Measurements from ENCODE around the gene DGCR2. TPM values are rescaled to one million over a fixed set of nuclear protein-coding genes. Genes with fewer than 3 reads are reported as not detected.

Gene DGCR2
- total and polyA plus RNA-seq, 4 experiments from 2014 or later = 33.1 to 66.7 (median 56.6) TPM

DNA sequence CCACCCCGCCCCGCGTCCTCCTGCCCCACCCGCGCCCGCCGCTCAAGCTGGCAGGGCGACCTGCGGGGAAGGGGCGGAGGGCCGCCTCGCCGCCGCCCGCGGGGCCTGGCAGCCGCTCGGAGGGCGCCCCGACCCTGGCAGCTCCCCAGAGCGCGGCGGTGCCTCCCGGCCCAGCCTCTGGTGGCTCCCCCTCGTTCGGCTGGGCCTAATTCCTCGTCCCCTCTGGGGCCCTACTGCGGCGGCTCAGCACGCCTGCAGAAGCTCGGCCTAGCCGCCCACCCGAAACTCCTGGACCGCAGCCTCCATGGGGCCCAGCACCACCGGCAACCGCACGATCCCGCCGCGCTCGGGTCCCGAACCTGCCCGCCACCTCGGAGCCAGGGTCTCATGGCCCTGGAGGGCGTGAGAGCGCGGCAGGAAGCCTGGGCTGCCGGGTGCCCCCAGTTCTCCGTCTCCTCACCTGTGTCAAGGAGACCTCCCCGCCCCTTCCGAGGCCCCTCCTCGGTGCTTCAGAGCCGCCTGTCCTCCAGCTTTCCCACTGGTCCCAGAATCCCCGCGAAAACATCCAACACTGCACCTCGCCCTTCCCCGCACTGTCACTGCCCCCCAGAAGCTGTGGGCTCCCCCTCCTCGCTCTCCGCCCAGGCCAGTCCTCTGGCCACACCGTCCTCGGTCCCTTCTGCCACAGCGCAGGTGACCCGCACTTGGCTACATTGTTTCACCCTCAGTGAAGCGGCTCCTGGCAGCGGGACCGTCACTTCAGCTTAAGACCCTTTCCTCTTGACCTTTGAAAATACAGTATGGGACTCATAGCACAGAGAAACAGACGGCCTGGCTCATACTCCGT is 28.5 kb upstream of the DGCR2 start:
- H3K27ac Mint-ChIP-seq = peak overlapping the region in 1 of 7 donors; percentile 73
- Histone ChIP-seq H3K4me3 (ENCODE audit: low read length in 2 of 2) (no peak overlapping the region), H3K27me3 (ENCODE audit: insufficient read depth, low read length) (peaks cover 23% of the 10 kb centered on the region), H3K9me3 (ENCODE audit: control insufficient read depth in 1 of 2, low read length in 2 of 2) (no peaks in the 10 kb centered on the region), H3K36me3 (ENCODE audit: insufficient read depth, low read length) (no peaks in the 10 kb centered on the region), H3K4me1 (ENCODE audit: insufficient read depth, low read length) (no peaks in the 10 kb centered on the region), H3K27ac (ENCODE audit: low read depth, low read length) (no peak overlapping the region)
- no peak for DNase-seq
- intact Hi-C loops (cut with micrococcal nuclease) = no loop called here
- H3K9me3 Mint-ChIP-seq = peaks cover 0 to 11% (median under 1%) of the 10 kb centered on the region in 8 donors
- H3K36me3 Mint-ChIP-seq = no peaks in the 10 kb centered on the region
- H3K4me1 Mint-ChIP-seq = peaks cover 5 to 18% (median 11%) of the 10 kb centered on the region in 4 donors
- peak overlapping the region; percentile 5 to 83 (median 62) for H3K4me3 Mint-ChIP-seq
- POLR2A ChIA-PET (ENCODE audit: partially characterized antibody) = no interaction called here
- H3K27me3 Mint-ChIP-seq = peaks cover 27 to 33% of the 10 kb centered on the region in 2 donors
- CTCF ChIA-PET (ENCODE audit: partially characterized antibody) = no interaction called here

DNA sequence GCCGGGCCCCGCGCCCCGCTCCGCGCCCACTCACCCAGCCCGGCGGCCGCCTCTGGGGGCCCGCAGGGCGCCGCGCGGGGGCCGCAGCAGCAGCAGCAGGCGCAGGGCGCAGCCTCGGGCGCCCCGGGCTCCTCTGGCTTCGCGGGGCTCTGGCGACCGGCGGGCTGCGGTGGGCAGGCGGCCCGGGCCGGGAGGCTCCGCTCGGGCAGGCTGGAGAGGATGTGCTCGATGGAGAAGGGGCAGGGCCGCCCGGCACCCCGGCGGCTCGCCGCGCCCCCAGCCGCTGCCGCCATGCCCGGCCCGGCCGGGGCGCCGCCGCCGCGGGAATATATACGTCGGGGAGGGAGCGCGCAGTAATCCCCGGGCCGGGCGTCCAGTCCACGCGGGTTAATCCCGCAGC is 27.8 kb upstream of the DGCR2 start, which contains the start of gene GSC2:
Gene GSC2, minus strand, starts transcription at position 302 of the 400 bp plus-strand sequence. Its CDS starts 9 bp downstream, at position 293.
- Histone ChIP-seq H3K27ac (ENCODE audit: low read depth, low read length) (no peak within 1 kb of the TSS), H3K27me3 (ENCODE audit: insufficient read depth, low read length) (peaks cover 23% of the 10 kb centered on the region), H3K4me1 (ENCODE audit: insufficient read depth, low read length) (no peaks in the 10 kb centered on the region), H3K36me3 (ENCODE audit: insufficient read depth, low read length) (no peaks in the 10 kb centered on the region), H3K4me3 (ENCODE audit: low read length in 2 of 2) (peak within 1 kb of the TSS in 1 of 2 donors; percentile 14), H3K9me3 (ENCODE audit: control insufficient read depth in 1 of 2, low read length in 2 of 2) (no peaks in the 10 kb centered on the region)
- Mint-ChIP-seq H3K9me3 (peaks cover 0 to 11% (median under 1%) of the 10 kb centered on the region in 8 donors), H3K4me3 (peak within 1 kb of the TSS; percentile 59 to 83 (median 74)), H3K36me3 (no peaks in the 10 kb centered on the region), H3K4me1 (peaks cover 5 to 18% (median 11%) of the 10 kb centered on the region in 4 donors), H3K27me3 (peaks cover 27 to 33% of the 10 kb centered on the region in 2 donors), H3K27ac (peak within 1 kb of the TSS in 1 of 7 donors; percentile 73)
- ChIA-PET POLR2A (ENCODE audit: partially characterized antibody) (no interaction called here), CTCF (ENCODE audit: partially characterized antibody) (no interaction called here)
- no peak for DNase-seq
- intact Hi-C loops (cut with micrococcal nuclease) = no loop called here

DNA sequence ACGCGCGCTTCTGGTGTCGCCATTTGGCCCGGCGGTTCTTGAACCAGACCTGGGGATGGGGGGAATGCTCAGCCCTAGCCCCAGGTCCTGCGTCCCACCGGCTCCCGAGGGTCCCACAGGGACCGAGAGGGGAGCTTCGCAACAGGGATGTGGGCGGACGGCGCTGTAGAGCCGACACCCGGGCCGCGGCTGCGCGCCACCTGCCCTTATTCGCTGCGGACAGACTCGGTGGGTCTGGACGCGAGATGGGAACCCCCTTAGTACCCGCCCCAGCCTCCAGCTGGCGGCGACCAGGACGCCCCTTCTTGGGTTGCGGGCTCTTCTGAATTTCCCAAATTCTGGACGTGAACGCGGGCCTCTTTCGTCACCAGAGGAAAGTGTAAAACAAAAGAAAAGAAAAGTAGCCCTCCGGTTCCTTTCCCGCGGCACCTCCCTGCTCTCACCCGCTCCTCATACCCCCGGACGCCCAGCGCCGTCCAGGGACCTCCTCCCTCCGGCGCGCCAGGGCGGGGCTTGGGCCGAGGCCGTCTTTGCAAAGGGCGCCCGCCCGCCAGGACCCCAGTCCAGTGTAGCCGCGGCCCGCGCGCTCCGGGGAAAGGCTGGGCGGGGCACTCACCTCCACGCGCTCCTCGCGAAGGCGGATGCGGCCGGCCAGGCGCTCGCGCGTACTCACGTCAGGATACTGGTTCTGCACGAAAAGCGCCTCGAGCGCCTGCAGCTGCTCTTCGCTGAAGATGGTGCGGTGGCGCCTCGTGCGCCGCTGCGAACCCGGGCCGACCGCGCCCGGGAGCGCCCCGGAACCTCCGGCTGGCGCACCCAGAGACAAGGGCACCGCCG is 27.1 kb upstream of the DGCR2 start:
- H3K4me3 Mint-ChIP-seq = peak overlapping the region; percentile 10 to 78 (median 60)
- Histone ChIP-seq H3K27me3 (ENCODE audit: insufficient read depth, low read length) (peaks cover 23% of the 10 kb centered on the region), H3K27ac (ENCODE audit: low read depth, low read length) (no peak overlapping the region), H3K4me1 (ENCODE audit: insufficient read depth, low read length) (no peaks in the 10 kb centered on the region), H3K4me3 (ENCODE audit: low read length in 2 of 2) (peak overlapping the region in 1 of 2 donors; percentile 14), H3K9me3 (ENCODE audit: control insufficient read depth in 1 of 2, low read length in 2 of 2) (no peaks in the 10 kb centered on the region), H3K36me3 (ENCODE audit: insufficient read depth, low read length) (no peaks in the 10 kb centered on the region)
- ChIA-PET CTCF (ENCODE audit: partially characterized antibody) (no interaction called here), POLR2A (ENCODE audit: partially characterized antibody) (interaction anchor here (2.0 kb wide), 1 partner anchor 481 kb away, joined by 6 read pairs; no protein-coding TSS in a partner anchor)
- peak in 4 of 5 donors; percentile 39 to 56 (median 46) for DNase-seq
- H3K27me3 Mint-ChIP-seq = peaks cover 26 to 31% of the 10 kb centered on the region in 2 donors
- H3K4me1 Mint-ChIP-seq = peaks cover 9 to 25% (median 17%) of the 10 kb centered on the region in 4 donors
- H3K36me3 Mint-ChIP-seq = peaks cover 0 to 5% of the 10 kb centered on the region in 2 donors
- H3K27ac Mint-ChIP-seq = no peak overlapping the region
- intact Hi-C loops (cut with micrococcal nuclease) = no loop called here
- peaks cover 0 to 11% (median under 1%) of the 10 kb centered on the region in 8 donors for H3K9me3 Mint-ChIP-seq

DNA sequence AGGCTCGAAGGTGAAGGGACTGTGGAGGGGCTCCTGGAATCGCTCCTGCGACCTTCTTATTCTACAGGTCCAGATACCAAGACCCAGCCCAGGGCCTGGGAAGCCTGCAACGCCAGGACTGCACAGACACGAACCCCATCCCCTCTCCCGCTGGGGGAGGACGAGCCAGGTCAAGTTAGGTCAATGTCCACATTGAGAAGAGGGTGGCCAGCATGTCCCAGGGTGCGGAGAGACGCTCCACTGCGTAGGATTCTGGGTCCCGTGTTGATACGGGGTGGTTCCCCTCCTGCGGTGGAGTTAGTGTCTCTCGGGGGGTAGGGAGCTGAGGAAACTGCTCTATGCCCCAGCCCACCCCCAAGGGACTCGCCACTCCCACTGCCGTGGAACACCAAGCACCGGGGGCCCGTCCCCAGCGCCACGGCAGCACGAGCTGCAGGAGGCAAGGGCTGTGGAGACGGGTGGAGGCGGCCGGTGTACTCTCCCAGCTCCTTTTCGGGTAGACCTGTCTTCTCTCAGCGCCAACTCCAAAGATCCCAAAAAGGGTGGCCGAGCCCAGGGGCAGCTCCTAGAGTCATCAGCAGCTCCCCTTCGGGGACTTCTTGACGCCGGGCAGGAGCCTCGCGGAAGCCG is 26.3 kb upstream of the DGCR2 start:
- peaks cover 23% of the 10 kb centered on the region for H3K27me3 ChIP-seq (ENCODE audit: insufficient read depth, low read length)
- POLR2A ChIA-PET (ENCODE audit: partially characterized antibody) = interaction anchor here (2.0 kb wide), 1 partner anchor 482 kb away, joined by 6 read pairs; no protein-coding TSS in a partner anchor
- DNase-seq = no peak
- peaks cover 0 to 10% of the 10 kb centered on the region in 2 donors for H3K36me3 Mint-ChIP-seq
- CTCF ChIA-PET (ENCODE audit: partially characterized antibody) = no interaction called here
- H3K4me3 Mint-ChIP-seq = peak overlapping the region in 5 of 8 donors; percentile 10 to 78 (median 57)
- peaks cover 14 to 32% (median 23%) of the 10 kb centered on the region in 4 donors for H3K4me1 Mint-ChIP-seq
- H3K36me3 ChIP-seq (ENCODE audit: insufficient read depth, low read length) = no peaks in the 10 kb centered on the region
- peaks cover 7% of the 10 kb centered on the region for H3K4me1 ChIP-seq (ENCODE audit: insufficient read depth, low read length)
- H3K9me3 ChIP-seq (ENCODE audit: control insufficient read depth in 1 of 2, low read length in 2 of 2) = no peaks in the 10 kb centered on the region
- no peak overlapping the region for H3K4me3 ChIP-seq (ENCODE audit: low read length in 2 of 2)
- H3K9me3 Mint-ChIP-seq = peaks cover 0 to 7% (median under 1%) of the 10 kb centered on the region in 8 donors
- H3K27ac ChIP-seq (ENCODE audit: low read depth, low read length) = no peak overlapping the region
- H3K27me3 Mint-ChIP-seq = peaks cover 22 to 28% of the 10 kb centered on the region in 2 donors
- no peak overlapping the region for H3K27ac Mint-ChIP-seq
- intact Hi-C loops (cut with micrococcal nuclease) = no loop called here

DNA sequence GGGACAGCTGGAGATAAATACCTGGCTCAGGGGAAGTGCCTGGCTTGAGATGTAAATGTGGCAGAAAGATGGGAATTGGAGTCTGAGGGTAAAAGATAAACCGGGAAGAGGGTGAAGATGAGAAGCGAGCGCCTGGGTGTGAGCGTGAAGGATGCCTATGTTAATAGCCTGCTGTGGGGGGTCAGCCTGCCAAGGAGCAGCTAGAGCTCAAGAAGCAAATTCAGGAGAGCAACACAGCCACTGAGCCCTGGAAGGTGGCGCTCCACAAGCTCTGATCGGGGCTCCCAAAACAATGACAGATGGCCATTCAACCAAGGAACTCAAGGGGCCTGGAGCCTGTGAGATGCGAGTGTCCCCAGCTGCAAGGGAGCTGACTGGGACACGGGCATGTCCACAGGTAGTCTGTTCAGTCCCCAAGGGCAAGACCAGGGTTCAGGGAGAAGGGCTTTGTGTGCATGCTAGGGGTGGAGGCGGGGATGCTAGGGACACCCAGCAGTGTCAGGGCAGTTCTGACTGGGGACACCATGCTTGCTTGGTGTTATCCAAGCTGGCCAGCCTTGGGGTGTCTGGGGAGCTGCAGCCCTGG is 25.1 kb upstream of the DGCR2 start:
- Mint-ChIP-seq H3K4me3 (peak overlapping the region in 1 of 8 donors; percentile 30), H3K27me3 (peaks cover 15 to 22% of the 10 kb centered on the region in 2 donors), H3K27ac (peak overlapping the region in 3 of 7 donors; percentile 5 to 69 (median 55)), H3K4me1 (peaks cover 17 to 41% (median 27%) of the 10 kb centered on the region in 4 donors), H3K9me3 (peaks cover 0 to 6% (median under 1%) of the 10 kb centered on the region in 8 donors), H3K36me3 (peaks cover 0 to 10% of the 10 kb centered on the region in 2 donors)
- ChIA-PET CTCF (ENCODE audit: partially characterized antibody) (interaction anchor here (2.3 kb wide), 1 partner anchor 483 kb away, joined by 13 read pairs; no protein-coding TSS in a partner anchor), POLR2A (ENCODE audit: partially characterized antibody) (interaction anchor here (2.0 kb wide), 1 partner anchor 483 kb away, joined by 6 read pairs; no protein-coding TSS in a partner anchor)
- intact Hi-C loops (cut with micrococcal nuclease) = no loop called here
- Histone ChIP-seq H3K9me3 (ENCODE audit: control insufficient read depth in 1 of 2, low read length in 2 of 2) (no peaks in the 10 kb centered on the region), H3K4me3 (ENCODE audit: low read length in 2 of 2) (no peak overlapping the region), H3K4me1 (ENCODE audit: insufficient read depth, low read length) (peaks cover 12% of the 10 kb centered on the region), H3K27ac (ENCODE audit: low read depth, low read length) (no peak overlapping the region), H3K27me3 (ENCODE audit: insufficient read depth, low read length) (peaks cover 23% of the 10 kb centered on the region), H3K36me3 (ENCODE audit: insufficient read depth, low read length) (peaks cover 4% of the 10 kb centered on the region)
- DNase-seq = no peak

DNA sequence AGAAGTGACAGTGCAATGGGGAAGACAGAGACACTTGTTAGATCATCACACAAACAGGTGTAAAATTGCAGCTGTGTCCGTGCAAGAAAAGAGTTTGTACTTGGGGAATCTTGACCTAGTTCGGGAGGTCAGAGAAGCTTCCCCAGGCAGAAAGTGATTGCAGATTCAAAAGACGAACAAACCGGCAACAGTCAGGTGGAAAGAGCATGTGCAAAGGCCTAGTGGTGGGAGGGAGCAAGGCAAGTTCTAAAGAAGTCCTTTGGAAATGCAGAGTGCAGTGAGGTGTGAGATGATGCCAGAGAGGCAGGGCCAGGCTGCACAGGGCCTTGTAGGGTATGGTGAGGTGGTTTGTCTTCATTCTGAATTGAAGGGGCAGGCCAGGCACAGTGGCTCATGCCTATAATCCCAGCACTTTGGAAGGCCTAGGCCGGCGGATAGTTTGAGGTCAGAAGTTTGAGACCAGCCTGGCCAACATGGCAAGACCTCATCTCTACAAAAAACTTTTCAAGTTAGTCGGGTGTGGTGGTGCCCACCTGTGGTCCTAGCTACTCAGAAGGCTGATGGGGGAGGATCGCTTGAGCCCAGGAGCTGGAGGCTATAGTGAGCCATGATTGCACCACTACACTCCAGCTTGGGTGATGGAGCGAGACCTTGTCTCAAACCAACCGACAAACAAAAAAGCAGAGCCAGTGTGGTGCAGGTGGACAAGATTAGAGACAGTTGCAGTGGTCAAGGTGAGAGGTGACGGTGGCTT is 24.2 kb upstream of the DGCR2 start:
- intact Hi-C loops (cut with micrococcal nuclease) = no loop called here
- Mint-ChIP-seq H3K27me3 (peaks cover 8 to 14% of the 10 kb centered on the region in 2 donors), H3K9me3 (peaks cover 0 to 1% (median 0%) of the 10 kb centered on the region in 8 donors), H3K4me1 (peaks cover 14 to 33% (median 23%) of the 10 kb centered on the region in 4 donors), H3K4me3 (peak overlapping the region in 1 of 8 donors; percentile 23), H3K36me3 (peaks cover 1 to 17% of the 10 kb centered on the region in 2 donors), H3K27ac (peak overlapping the region in 4 of 7 donors; percentile 4 to 69 (median 7))
- Histone ChIP-seq H3K27ac (ENCODE audit: low read depth, low read length) (no peak overlapping the region), H3K27me3 (ENCODE audit: insufficient read depth, low read length) (peaks cover 14% of the 10 kb centered on the region), H3K36me3 (ENCODE audit: insufficient read depth, low read length) (peaks cover 9% of the 10 kb centered on the region), H3K9me3 (ENCODE audit: control insufficient read depth in 1 of 2, low read length in 2 of 2) (no peaks in the 10 kb centered on the region), H3K4me1 (ENCODE audit: insufficient read depth, low read length) (peaks cover 12% of the 10 kb centered on the region), H3K4me3 (ENCODE audit: low read length in 2 of 2) (no peak overlapping the region)
- no peak for DNase-seq
- ChIA-PET POLR2A (ENCODE audit: partially characterized antibody) (no interaction called here), CTCF (ENCODE audit: partially characterized antibody) (interaction anchor here (0.8 to 2.6 kb wide), 6 partner anchors 8 to 486 kb away, joined by 3 to 13 read pairs (median 8); partner anchors contain the start of genes CDC45 and UFD1)
